Adipocyte (in vitro differentiated cells): ENCODE data around the gene RGS18.
"Not testable (repeated sequence)": the region's sequence is repeated elsewhere in the genome, so short reads cannot be mapped to it uniquely, and the experiment has no call there.

ENCODE experiments used
- DNase-seq: peaks from one replicate; pipeline ENCODE4 v3.0.0-alpha.2; 2015; ENCODE audit warnings: low read depth
- H3K27me3 ChIP-seq: replicated peaks from 2 replicates; pipeline ENCODE4 v1.7.0; 2013; ENCODE audit warnings: mild to moderate bottlenecking, low read length, moderate library complexity; ENCODE audit not compliant: control insufficient read depth, insufficient read depth
- H3K36me3 ChIP-seq: 2 replicates; pipeline ENCODE4 v1.7.0; 2013; ENCODE audit warnings: low read length, mild to moderate bottlenecking, moderate library complexity; ENCODE audit not compliant: control insufficient read depth, insufficient read depth, severe bottlenecking
- H3K4me1 ChIP-seq: 2 replicates; pipeline ENCODE4 v1.7.0; 2013; ENCODE audit warnings: mild to moderate bottlenecking, low read length, moderate library complexity; ENCODE audit not compliant: control insufficient read depth, insufficient read depth
- H3K4me3 ChIP-seq: 2 replicates; pipeline ENCODE4 v1.7.0; 2013; ENCODE audit warnings: mild to moderate bottlenecking, low read length, moderate library complexity
- H3K9ac ChIP-seq: 2 replicates; pipeline ENCODE4 v1.7.0; 2013; ENCODE audit warnings: mild to moderate bottlenecking, low read length, moderate library complexity
- H3K9me3 ChIP-seq: 2 replicates; pipeline ENCODE4 v1.7.0; 2013; ENCODE audit warnings: mild to moderate bottlenecking, low read length, moderate library complexity; ENCODE audit not compliant: control insufficient read depth

Gene RGS18

GRCh38 chr1:192224396-192224795 is 66.1 kb downstream of the RGS18 start:
- H3K9ac ChIP-seq: no peak overlapping the region
- no peaks in the 10 kb centered on the region for H3K36me3 ChIP-seq
- H3K4me3 ChIP-seq: no peak overlapping the region
- no peaks in the 10 kb centered on the region for H3K27me3 ChIP-seq
- H3K4me1 ChIP-seq: no peaks in the 10 kb centered on the region
- DNase-seq: no peak
- peaks cover 8% of the 10 kb centered on the region for H3K9me3 ChIP-seq

- DNase-seq: no peak
- no peaks in the 10 kb centered on the region for H3K36me3 ChIP-seq
- no peaks in the 10 kb centered on the region for H3K27me3 ChIP-seq
- H3K4me1 ChIP-seq: peaks cover under 1% of the 10 kb centered on the region
- H3K9me3 ChIP-seq: peaks cover 8% of the 10 kb centered on the region
- no peak overlapping the region for H3K4me3 ChIP-seq
- H3K9ac ChIP-seq: no peak overlapping the region
These were observed 66.6 kb downstream of the RGS18 start for GRCh38 chr1:192224846-192225245.

GRCh38 chr1:192225266-192225665 is 67.0 kb downstream of the RGS18 start:
- Histone ChIP-seq H3K4me1 (peaks cover 5% of the 10 kb centered on the region), H3K27me3 (no peaks in the 10 kb centered on the region), H3K9me3 (peaks cover 8% of the 10 kb centered on the region), H3K36me3 (no peaks in the 10 kb centered on the region), H3K9ac (no peak overlapping the region), H3K4me3 (no peak overlapping the region)
- no peak for DNase-seq

- peak; percentile 38 for DNase-seq
- no peaks in the 10 kb centered on the region for H3K36me3 ChIP-seq
These were observed 67.4 kb downstream of the RGS18 start for GRCh38 chr1:192225703-192226102.

GRCh38 chr1:192227330-192227729 is 69.1 kb downstream of the RGS18 start:
- no peak overlapping the region for H3K4me3 ChIP-seq
- peaks cover 8% of the 10 kb centered on the region for H3K4me1 ChIP-seq
- H3K36me3 ChIP-seq: no peaks in the 10 kb centered on the region
- no peaks in the 10 kb centered on the region for H3K27me3 ChIP-seq
- H3K9me3 ChIP-seq: no peaks in the 10 kb centered on the region
- no peak for DNase-seq
- no peak overlapping the region for H3K9ac ChIP-seq

More at GRCh38 chr1:192225703-192226102, 67.4 kb downstream of the RGS18 start:
- H3K4me1 ChIP-seq: peaks cover 8% of the 10 kb centered on the region
- H3K9ac ChIP-seq: no peak overlapping the region
- H3K4me3 ChIP-seq: no peak overlapping the region
- H3K27me3 ChIP-seq: no peaks in the 10 kb centered on the region
- H3K9me3 ChIP-seq: peaks cover 7% of the 10 kb centered on the region

DNA sequence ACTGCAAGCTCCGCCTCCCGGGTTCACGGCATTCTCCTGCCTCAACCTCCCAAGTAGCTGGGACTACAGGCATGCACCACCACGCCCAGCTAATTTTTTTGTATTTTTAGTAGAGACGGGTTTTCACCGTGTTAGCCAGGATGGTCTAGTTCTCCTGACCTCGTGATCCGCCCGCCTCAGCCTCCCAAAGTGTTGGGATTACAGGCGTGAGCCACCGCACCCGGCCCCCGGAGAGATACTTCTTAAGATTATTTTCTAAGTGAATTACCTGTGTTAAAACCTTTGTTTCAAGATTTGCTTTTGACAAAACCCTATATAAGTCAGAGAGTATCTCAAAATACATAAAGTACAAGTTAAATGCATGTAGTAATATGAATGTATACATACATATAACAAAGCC is 69.7 kb downstream of the RGS18 start:
- H3K27me3 ChIP-seq, DNase-seq, H3K4me3 ChIP-seq, H3K36me3 ChIP-seq, H3K9ac ChIP-seq, H3K4me1 ChIP-seq, H3K9me3 ChIP-seq: not testable (repeated sequence)

GRCh38 chr1:192232817-192233417 is 74.7 kb downstream of the RGS18 start:
- Histone ChIP-seq H3K27me3 (no peaks in the 10 kb centered on the region), H3K9me3 (no peaks in the 10 kb centered on the region), H3K4me3 (no peak overlapping the region), H3K36me3 (no peaks in the 10 kb centered on the region), H3K4me1 (peaks cover 8% of the 10 kb centered on the region), H3K9ac (no peak overlapping the region)
- DNase-seq: no peak

DNA sequence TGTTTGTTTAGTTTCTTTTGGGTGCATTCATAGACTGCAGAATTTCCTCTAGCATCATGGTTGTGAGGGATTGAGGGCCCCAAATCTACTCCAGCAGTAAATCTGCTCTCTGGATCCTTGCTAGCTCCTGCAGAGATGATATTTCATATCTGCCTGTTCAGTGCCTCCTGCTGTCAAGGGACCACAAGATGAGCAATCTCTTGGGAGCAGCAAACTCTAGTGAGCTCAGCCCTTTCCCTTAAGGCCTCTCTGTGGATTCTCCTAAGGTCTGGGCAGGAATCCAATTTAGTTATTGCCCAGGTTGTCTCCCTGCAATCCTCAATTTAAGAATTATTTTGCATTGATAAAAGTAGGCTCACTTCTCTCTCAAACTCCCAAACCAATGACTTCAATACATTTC is 76.9 kb downstream of the RGS18 start:
- no peak for DNase-seq

More for the DNA sequence above, 76.9 kb downstream of the RGS18 start:
- H3K36me3 ChIP-seq: no peaks in the 10 kb centered on the region
- H3K9me3 ChIP-seq: no peaks in the 10 kb centered on the region
- peaks cover 4% of the 10 kb centered on the region for H3K4me1 ChIP-seq
- no peak overlapping the region for H3K4me3 ChIP-seq
- H3K27me3 ChIP-seq: no peaks in the 10 kb centered on the region
- H3K9ac ChIP-seq: no peak overlapping the region
